BLaER1 treated with 17β-estradiol and CSF1 and Interleukin-3, amounts not matched to agents 10 nM and 100 nM (cell line): ENCODE results near the gene MAJIN.

Experiments
- H3K27ac ChIP-seq, 11 experiments: shearing (Covaris generic); formaldehyde crosslinking; 2 replicates each; pipeline ENCODE4 v1.8.1; 2022
- H3K27me3 ChIP-seq, 11 experiments: shearing (Covaris generic); formaldehyde crosslinking; 2 replicates each; pipeline ENCODE4 v1.8.1; 2022
- H3K36me3 ChIP-seq, 11 experiments: shearing (Covaris generic); formaldehyde crosslinking; 2 replicates each; pipeline ENCODE4 v1.8.1; 2022
- H3K4me1 ChIP-seq, 10 experiments: shearing (Covaris generic); formaldehyde crosslinking; 2 replicates each; pipeline ENCODE4 v1.8.1; 2022
- H3K4me2 ChIP-seq, 11 experiments: shearing (Covaris generic); formaldehyde crosslinking; 2 replicates each; pipeline ENCODE4 v1.8.1; 2022
- H3K4me3 ChIP-seq, 10 experiments: shearing (Covaris generic); formaldehyde crosslinking; 2 replicates each; pipeline ENCODE4 v1.8.1; 2022
- H3K9ac ChIP-seq, 11 experiments: shearing (Covaris generic); formaldehyde crosslinking; 2 replicates each; pipeline ENCODE4 v1.8.1; 2022
- H3K9me3 ChIP-seq, 11 experiments: shearing (Covaris generic); formaldehyde crosslinking; replicated peaks in 1 of 11; 2 replicates each; pipeline ENCODE4 v1.8.1; 2022
- H4K20me1 ChIP-seq, 11 experiments: shearing (Covaris generic); formaldehyde crosslinking; 2 replicates each; pipeline ENCODE4 v1.8.1; 2022
- Cebpa-rat ChIP-seq, 11 experiments: shearing (Covaris generic); IDR thresholded peaks; 2 replicates each; pipeline ENCODE4 v1.8.1; 2022

The MAJIN gene

DNA sequence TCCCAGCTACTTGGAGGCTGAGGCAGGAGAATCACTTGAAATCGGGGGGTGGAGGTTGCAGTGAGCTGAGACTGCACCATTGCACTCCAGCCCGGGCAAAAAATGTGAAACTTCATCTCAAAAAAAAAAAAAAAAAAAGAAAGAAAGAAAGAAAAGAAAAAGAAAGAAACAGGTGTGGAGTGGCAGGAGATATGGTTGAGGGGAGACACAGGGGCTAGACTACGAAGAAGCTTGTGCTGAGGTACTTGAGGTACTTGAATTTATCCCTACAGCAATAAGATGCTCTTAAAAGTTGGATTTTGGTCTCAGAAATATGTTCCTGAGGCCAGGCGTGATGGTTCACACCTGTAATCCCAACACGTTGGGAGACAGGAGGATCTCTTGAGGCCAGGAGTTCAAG, 2.2 kb upstream of the MAJIN start:
- no peak overlapping the region for H3K4me2 ChIP-seq
- H4K20me1 ChIP-seq, result no peaks in the 10 kb centered on the region; a peak in 1 of 22 replicates
- no peak overlapping the region for H3K27ac ChIP-seq
- H3K9ac ChIP-seq, result no peak overlapping the region
- TF ChIP-seq Cebpa-rat (IDR thresholded peaks at IDR 0.05), result no peak
- peaks cover 0 to 14% (median 6%) of the 10 kb centered on the region in 11 experiments; a peak in 12 of 22 replicates for H3K27me3 ChIP-seq
- H3K4me3 ChIP-seq, result no peak overlapping the region
- H3K9me3 ChIP-seq, result no peaks in the 10 kb centered on the region; a peak in 1 of 22 replicates
- peaks cover 0 to 17% (median 11%) of the 10 kb centered on the region in 10 experiments; a peak in 10 of 20 replicates for H3K4me1 ChIP-seq
- no peaks in the 10 kb centered on the region for H3K36me3 ChIP-seq

GRCh38 chr11:64970731-64971151, 1.2 kb downstream of the MAJIN start:
- Histone ChIP-seq H3K4me2 (peak overlapping the region in 6 of 11 experiments; percentile 18 to 63 (median 51); a peak in 9 of 22 replicates), H3K27ac (no peak overlapping the region), H3K9ac (no peak overlapping the region), H3K36me3 (no peaks in the 10 kb centered on the region), H3K27me3 (peaks cover 0 to 14% (median 6%) of the 10 kb centered on the region in 11 experiments; a peak in 12 of 22 replicates), H3K4me1 (peaks cover 0 to 17% (median 11%) of the 10 kb centered on the region in 10 experiments; a peak in 10 of 20 replicates), H3K9me3 (no peaks in the 10 kb centered on the region; a peak in 1 of 22 replicates), H3K4me3 (no peak overlapping the region), H4K20me1 (no peaks in the 10 kb centered on the region)
- TF ChIP-seq Cebpa-rat (IDR thresholded peaks at IDR 0.05), result no peak

GRCh38 chr11:64969209-64969608, 2.7 kb downstream of the MAJIN start:
- no peak for TF ChIP-seq Cebpa-rat (IDR thresholded peaks at IDR 0.05)
- H3K4me3 ChIP-seq, result no peak overlapping the region
- no peak overlapping the region for H3K4me2 ChIP-seq
- H3K9me3 ChIP-seq, result no peaks in the 10 kb centered on the region; a peak in 1 of 22 replicates
- no peak overlapping the region for H3K9ac ChIP-seq
- H3K27me3 ChIP-seq, result peaks cover 0 to 14% (median 6%) of the 10 kb centered on the region in 11 experiments; a peak in 12 of 22 replicates
- peaks cover 6 to 22% (median 12%) of the 10 kb centered on the region in 10 experiments; a peak in 15 of 20 replicates for H3K4me1 ChIP-seq
- H4K20me1 ChIP-seq, result no peaks in the 10 kb centered on the region
- no peak overlapping the region for H3K27ac ChIP-seq
- H3K36me3 ChIP-seq, result no peaks in the 10 kb centered on the region

DNA sequence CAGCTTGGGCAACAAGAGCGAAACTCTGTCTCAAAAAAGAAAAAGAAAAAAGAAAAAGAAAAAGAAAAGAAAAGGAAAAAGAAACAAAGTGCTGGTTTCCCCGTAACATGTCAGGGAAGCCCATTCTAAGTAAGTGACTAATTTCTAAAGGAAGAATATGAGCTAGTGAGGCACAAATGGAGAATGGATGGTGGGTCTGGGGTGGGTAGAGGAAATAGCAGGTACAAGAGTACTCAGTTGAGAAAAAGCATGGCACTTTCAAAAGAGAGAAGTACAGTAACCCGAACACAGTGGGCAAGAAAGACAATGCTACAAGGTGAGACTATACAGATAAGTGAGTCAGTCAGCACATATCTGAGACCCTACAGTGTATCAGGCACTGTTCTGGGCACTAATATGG, 4.5 kb downstream of the MAJIN start:
- no peaks in the 10 kb centered on the region for H4K20me1 ChIP-seq
- H3K4me3 ChIP-seq, result no peak overlapping the region
- H3K27me3 ChIP-seq, result peaks cover 0 to 14% (median 6%) of the 10 kb centered on the region in 11 experiments; a peak in 12 of 22 replicates
- H3K9me3 ChIP-seq, result no peaks in the 10 kb centered on the region; a peak in 1 of 22 replicates
- no peak overlapping the region for H3K27ac ChIP-seq
- no peak overlapping the region for H3K9ac ChIP-seq
- no peak overlapping the region for H3K4me2 ChIP-seq
- no peaks in the 10 kb centered on the region for H3K36me3 ChIP-seq
- H3K4me1 ChIP-seq, result peaks cover 7 to 22% (median 13%) of the 10 kb centered on the region in 10 experiments; a peak in 15 of 20 replicates
- no peak for TF ChIP-seq Cebpa-rat (IDR thresholded peaks at IDR 0.05)

DNA sequence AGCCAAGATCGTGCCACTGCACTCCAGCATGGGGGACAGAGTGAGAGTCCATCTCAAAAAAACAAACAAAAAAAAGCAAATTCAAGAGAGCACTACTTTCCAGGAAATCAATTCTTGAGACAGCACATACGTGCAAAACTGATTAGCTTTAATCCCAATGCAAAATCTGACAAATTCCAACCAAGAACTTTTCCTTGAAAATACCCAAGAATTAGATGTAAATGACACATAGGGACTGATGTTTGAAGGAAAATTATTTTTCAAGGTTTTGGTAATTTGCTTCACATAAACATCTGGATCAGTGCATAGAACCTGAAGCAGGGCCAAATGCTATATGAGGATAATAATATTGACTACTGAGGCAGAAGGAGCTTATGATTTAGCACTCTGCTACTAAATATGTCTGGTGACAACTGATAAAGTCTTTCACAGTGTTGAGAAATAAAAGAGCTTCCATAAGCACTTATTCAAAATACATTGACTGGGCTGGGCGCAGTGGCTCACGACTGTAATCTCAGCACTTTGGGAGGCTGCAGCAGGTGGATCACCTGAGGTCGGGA, 8.8 kb downstream of the MAJIN start:
- no peaks in the 10 kb centered on the region for H4K20me1 ChIP-seq
- TF ChIP-seq Cebpa-rat (IDR thresholded peaks at IDR 0.05), result no peak

DNA sequence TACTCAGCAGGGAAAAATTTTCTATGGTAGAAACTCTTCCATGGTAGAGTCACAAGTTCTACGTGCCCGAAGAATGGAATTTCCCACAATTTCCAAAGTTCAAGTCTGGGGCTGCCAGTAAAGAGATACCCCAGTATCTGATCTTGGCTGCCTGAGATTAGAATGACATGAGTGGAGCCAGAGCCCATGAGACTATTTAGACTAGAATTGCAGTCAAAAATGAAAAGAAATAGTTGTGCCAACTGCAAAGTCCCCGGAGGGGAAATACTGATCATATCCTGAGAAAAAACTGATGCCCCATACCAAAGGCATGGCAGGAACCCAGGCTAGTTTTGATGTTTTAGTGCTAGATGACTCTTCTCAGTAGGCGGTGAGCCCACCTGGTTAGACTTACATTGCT, 11.2 kb downstream of the MAJIN start:
- no peaks in the 10 kb centered on the region for H3K27me3 ChIP-seq
- no peak for TF ChIP-seq Cebpa-rat (IDR thresholded peaks at IDR 0.05)
- H3K4me1 ChIP-seq, result peaks cover 0 to 19% (median 4%) of the 10 kb centered on the region in 10 experiments; a peak in 7 of 20 replicates
- no peak overlapping the region for H3K9ac ChIP-seq
- H4K20me1 ChIP-seq, result no peaks in the 10 kb centered on the region
- H3K4me3 ChIP-seq, result no peak overlapping the region
- no peak overlapping the region for H3K4me2 ChIP-seq
- H3K36me3 ChIP-seq, result no peaks in the 10 kb centered on the region
- no peaks in the 10 kb centered on the region for H3K9me3 ChIP-seq
- H3K27ac ChIP-seq, result no peak overlapping the region

More for the DNA sequence above, 8.8 kb downstream of the MAJIN start:
- Histone ChIP-seq H3K4me1 (peaks cover 0 to 19% (median 5%) of the 10 kb centered on the region in 10 experiments; a peak in 7 of 20 replicates), H3K9ac (no peak overlapping the region), H3K4me3 (no peak overlapping the region), H3K27ac (no peak overlapping the region), H3K27me3 (no peaks in the 10 kb centered on the region), H3K36me3 (no peaks in the 10 kb centered on the region), H3K9me3 (no peaks in the 10 kb centered on the region), H3K4me2 (no peak overlapping the region)

GRCh38 chr11:64959498-64959897, 12.4 kb downstream of the MAJIN start:
- no peaks in the 10 kb centered on the region for H3K27me3 ChIP-seq
- H3K9ac ChIP-seq, result no peak overlapping the region
- H3K4me1 ChIP-seq, result peaks cover 0 to 14% (median 2%) of the 10 kb centered on the region in 10 experiments; a peak in 7 of 20 replicates
- no peaks in the 10 kb centered on the region for H3K36me3 ChIP-seq
- no peak overlapping the region for H3K4me3 ChIP-seq
- no peak overlapping the region for H3K4me2 ChIP-seq
- H3K27ac ChIP-seq, result no peak overlapping the region
- no peaks in the 10 kb centered on the region for H3K9me3 ChIP-seq
- TF ChIP-seq Cebpa-rat (IDR thresholded peaks at IDR 0.05), result no peak
- no peaks in the 10 kb centered on the region for H4K20me1 ChIP-seq

GRCh38 chr11:64954201-64954600, 17.7 kb downstream of the MAJIN start:
- H3K9ac ChIP-seq, result no peak overlapping the region
- no peaks in the 10 kb centered on the region for H3K9me3 ChIP-seq
- no peak overlapping the region for H3K4me2 ChIP-seq
- no peaks in the 10 kb centered on the region for H3K27me3 ChIP-seq
- no peaks in the 10 kb centered on the region for H4K20me1 ChIP-seq
- no peaks in the 10 kb centered on the region for H3K36me3 ChIP-seq
- H3K27ac ChIP-seq, result no peak overlapping the region
- no peak overlapping the region for H3K4me3 ChIP-seq
- no peak for TF ChIP-seq Cebpa-rat (IDR thresholded peaks at IDR 0.05)
- no peaks in the 10 kb centered on the region for H3K4me1 ChIP-seq

GRCh38 chr11:64951529-64951928, 20.4 kb downstream of the MAJIN start:
- no peak overlapping the region for H3K27ac ChIP-seq
- no peaks in the 10 kb centered on the region for H3K9me3 ChIP-seq
- no peaks in the 10 kb centered on the region for H3K4me1 ChIP-seq
- TF ChIP-seq Cebpa-rat (IDR thresholded peaks at IDR 0.05), result 0 out of 22 replicates have a peak, but pooled peaks of 1 of the 11 experiments have one; percentile 23
- no peak overlapping the region for H3K4me2 ChIP-seq
- no peaks in the 10 kb centered on the region for H4K20me1 ChIP-seq
- no peaks in the 10 kb centered on the region for H3K27me3 ChIP-seq
- no peaks in the 10 kb centered on the region for H3K36me3 ChIP-seq
- H3K9ac ChIP-seq, result no peak overlapping the region
- H3K4me3 ChIP-seq, result no peak overlapping the region
